ENCODE results near the gene LMNB1.

- TF ChIP-seq POLR2A (IDR thresholded peaks at IDR 0.05) (no peak), CTCF (IDR thresholded peaks at IDR 0.05) (no peak)
Observed at GRCh38 chr5:126799780-126800179, 22.8 kb downstream of the LMNB1 start.
